Measurements from ENCODE around the gene RPS13.
"Not testable (repeated sequence)": the region's sequence is repeated elsewhere in the genome, so short reads cannot be mapped to it uniquely, and the experiment has no call there.

GRCh38 chr11:17034027-17034426 is 43.4 kb downstream of the RPS13 start:
- TF ChIP-seq, protein P1, sequence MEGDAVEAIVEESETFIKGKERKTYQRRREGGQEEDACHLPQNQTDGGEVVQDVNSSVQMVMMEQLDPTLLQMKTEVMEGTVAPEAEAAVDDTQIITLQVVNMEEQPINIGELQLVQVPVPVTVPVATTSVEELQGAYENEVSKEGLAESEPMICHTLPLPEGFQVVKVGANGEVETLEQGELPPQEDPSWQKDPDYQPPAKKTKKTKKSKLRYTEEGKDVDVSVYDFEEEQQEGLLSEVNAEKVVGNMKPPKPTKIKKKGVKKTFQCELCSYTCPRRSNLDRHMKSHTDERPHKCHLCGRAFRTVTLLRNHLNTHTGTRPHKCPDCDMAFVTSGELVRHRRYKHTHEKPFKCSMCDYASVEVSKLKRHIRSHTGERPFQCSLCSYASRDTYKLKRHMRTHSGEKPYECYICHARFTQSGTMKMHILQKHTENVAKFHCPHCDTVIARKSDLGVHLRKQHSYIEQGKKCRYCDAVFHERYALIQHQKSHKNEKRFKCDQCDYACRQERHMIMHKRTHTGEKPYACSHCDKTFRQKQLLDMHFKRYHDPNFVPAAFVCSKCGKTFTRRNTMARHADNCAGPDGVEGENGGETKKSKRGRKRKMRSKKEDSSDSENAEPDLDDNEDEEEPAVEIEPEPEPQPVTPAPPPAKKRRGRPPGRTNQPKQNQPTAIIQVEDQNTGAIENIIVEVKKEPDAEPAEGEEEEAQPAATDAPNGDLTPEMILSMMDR (IDR thresholded peaks at IDR 0.05), result not testable (repeated sequence)
- TF ChIP-seq POLR2A, POLR2AphosphoS5 (IDR thresholded peaks at IDR 0.05): not testable (repeated sequence)
